Astrocyte of the spinal cord (primary cell): ENCODE measurements around the gene MYO1F.

Experiments
- DNase-seq: peaks from one replicate; pipeline ENCODE4 v3.0.0; 2011; ENCODE audit warnings: low read depth, low spot score
- H3K4me3 ChIP-seq: 2 replicates; pipeline ENCODE4 v1.5.1; 2011; ENCODE audit warnings: low read depth, mild to moderate bottlenecking, low read length, moderate library complexity
- CTCF ChIP-seq: IDR thresholded peaks from 2 replicates; pipeline ENCODE4 v1.5.1; 2012; ENCODE audit warnings: low read depth, mild to moderate bottlenecking, low read length, inconsistent platforms
- in situ Hi-C: cut with HindIII; loops from 2 replicates; pipeline ENCODE4 v1.10.0; 2017; ENCODE audit warnings: low sequenced_read_pairs

Gene MYO1F

GRCh38 chr19:8481201-8481600 lies 96.0 kb downstream of the MYO1F start:
- no peak for DNase-seq
- H3K4me3 ChIP-seq, result no peak overlapping the region
- in situ Hi-C loops, result no loop called here
- no peak for TF ChIP-seq CTCF

GRCh38 chr19:8478598-8478997 lies 98.6 kb downstream of the MYO1F start:
- no peak for DNase-seq
- in situ Hi-C loops, result no loop called here
- no peak overlapping the region for H3K4me3 ChIP-seq
- TF ChIP-seq CTCF, result no peak

- DNase-seq, result no peak
- in situ Hi-C loops, result no loop called here
- no peak overlapping the region for H3K4me3 ChIP-seq
- TF ChIP-seq CTCF, result no peak
Observed at GRCh38 chr19:8477889-8478288, 99.4 kb downstream of the MYO1F start.

- in situ Hi-C loops, result no loop called here
- no peak for TF ChIP-seq CTCF
Observed at GRCh38 chr19:8476524-8476923, 100.7 kb downstream of the MYO1F start.

GRCh38 chr19:8475005-8475404 lies 102.2 kb downstream of the MYO1F start:
- in situ Hi-C loops, result no loop called here
- DNase-seq, result no peak
- no peak for TF ChIP-seq CTCF
- H3K4me3 ChIP-seq, result no peak overlapping the region

More at GRCh38 chr19:8476524-8476923, 100.7 kb downstream of the MYO1F start:
- no peak overlapping the region for H3K4me3 ChIP-seq
- DNase-seq, result no peak

GRCh38 chr19:8473648-8474476 lies 103.4 kb downstream of the MYO1F start:
- no peak for TF ChIP-seq CTCF
- DNase-seq, result no peak
- in situ Hi-C loops, result no loop called here
- no peak overlapping the region for H3K4me3 ChIP-seq
